CD4-positive, alpha-beta T cell (primary cell): ENCODE measurements around the gene NUP210. TPM values are rescaled to one million over a fixed set of nuclear protein-coding genes. Genes with fewer than 3 reads are reported as not detected.

Experiments
- ATAC-seq: fragments of 200-7000 bp; cut with Tn5 transposase; one replicate; pipeline ENCODE4 v1.10.0; 2022; ENCODE audit warnings: mild to moderate bottlenecking; ENCODE audit not compliant: poor library complexity
- CTCF ChIA-PET: fragments of 350-600 bp; sonication (Branson Sonifier 250); formaldehyde crosslinking; loops from one replicate; lab custom pipeline; 2021; ENCODE audit warnings: antibody characterized with exemption, inconsistent platforms; lab: Charles Lee
- POLR2A ChIA-PET: fragments of 350-600 bp; sonication (Branson Sonifier 250); formaldehyde crosslinking; loops from one replicate; lab custom pipeline; 2021; ENCODE audit warnings: antibody characterized with exemption, inconsistent platforms; lab: Charles Lee
- DNase-seq, 14 experiments: peaks; one replicate each; pipeline ENCODE4 v3.0.0-alpha.2; 2013 to 2020; ENCODE audit warnings: mixed read lengths in 2 of 14
- H3K27ac ChIP-seq, 2 donors: one replicate each; pipeline versions ENCODE4 v1.5.1 to v1.7.0; 2013; ENCODE audit warnings: low read length in 2 of 2, low read depth in 1 of 2, mild to moderate bottlenecking in 1 of 2
- H3K27me3 ChIP-seq, 2 experiments: 1 replicate in 1 of 2; 2 replicates in 1 of 2; pipeline versions ENCODE4 v1.6.1 to v1.7.0; 2013; ENCODE audit warnings: low read length in 2 of 2, control low read depth in 1 of 2, mild to moderate bottlenecking in 1 of 2, moderate library complexity in 1 of 2; ENCODE audit not compliant: insufficient read depth in 2 of 2, control insufficient read depth in 1 of 2
- H3K36me3 ChIP-seq: one replicate; pipeline ENCODE4 v1.6.1; 2013; ENCODE audit warnings: low read length, control low read depth; ENCODE audit not compliant: insufficient read depth
- H3K4me1 ChIP-seq: one replicate; pipeline ENCODE4 v1.6.1; 2013; ENCODE audit warnings: low read length, control low read depth; ENCODE audit not compliant: insufficient read depth
- H3K4me3 ChIP-seq: one replicate; pipeline ENCODE4 v1.5.1; 2013; ENCODE audit warnings: mild to moderate bottlenecking, low read length, moderate library complexity
- H3K9me3 ChIP-seq, 2 experiments: 1 replicate in 1 of 2; 2 replicates in 1 of 2; pipeline versions ENCODE4 v1.6.1 to v1.7.0; 2013; ENCODE audit warnings: low read length in 2 of 2, mild to moderate bottlenecking in 2 of 2, control low read depth in 1 of 2, moderate library complexity in 1 of 2; ENCODE audit not compliant: control insufficient read depth in 1 of 2, insufficient read depth in 1 of 2
- H3K27ac Mint-ChIP-seq: one replicate; pipeline ENCODE4 v1.8.0; 2020; ENCODE audit warnings: mixed read lengths
- H3K27me3 Mint-ChIP-seq: one replicate; pipeline ENCODE4 v1.8.0; 2021; ENCODE audit warnings: mixed read lengths
- H3K36me3 Mint-ChIP-seq: one replicate; pipeline ENCODE4 v1.8.0; 2021; ENCODE audit warnings: low read depth, mixed read lengths
- H3K4me1 Mint-ChIP-seq: one replicate; pipeline ENCODE4 v1.8.0; 2021; ENCODE audit warnings: low read depth, mixed read lengths
- H3K4me3 Mint-ChIP-seq: one replicate; pipeline ENCODE4 v1.8.0; 2020; ENCODE audit warnings: mild to moderate bottlenecking, mixed read lengths
- H3K9me3 Mint-ChIP-seq: one replicate; pipeline ENCODE4 v1.8.0; 2020; ENCODE audit warnings: mixed read lengths
- intact Hi-C, 2 experiments: fragments of 100-400 bp; cut with DNase I in 1 of 2; cut with micrococcal nuclease in 1 of 2; formaldehyde crosslinking; loops; one replicate each; pipeline versions ENCODE4 v1.15.1 to v1.9.0; 2023 to 2025; cut with DNase I, micrococcal nuclease
- total RNA-seq, 174 experiments: library from RNA in 2 of 174; stranded (reverse) in 2 of 174; gene quantifications; one replicate each; pipeline ENCODE4 v1.2.3 and lab custom pipeline; 2021 to 2026
- TF ChIP-seq, protein P1 (sequence below): fragments of 200-600 bp; IDR thresholded peaks from one replicate; pipeline ENCODE4 v1.8.0; 2022; ENCODE audit warnings: antibody characterized with exemption, mild to moderate bottlenecking

Gene NUP210
- total RNA-seq, 2 experiments from 2014 or later, result 82.0 to 83.5 TPM

DNA sequence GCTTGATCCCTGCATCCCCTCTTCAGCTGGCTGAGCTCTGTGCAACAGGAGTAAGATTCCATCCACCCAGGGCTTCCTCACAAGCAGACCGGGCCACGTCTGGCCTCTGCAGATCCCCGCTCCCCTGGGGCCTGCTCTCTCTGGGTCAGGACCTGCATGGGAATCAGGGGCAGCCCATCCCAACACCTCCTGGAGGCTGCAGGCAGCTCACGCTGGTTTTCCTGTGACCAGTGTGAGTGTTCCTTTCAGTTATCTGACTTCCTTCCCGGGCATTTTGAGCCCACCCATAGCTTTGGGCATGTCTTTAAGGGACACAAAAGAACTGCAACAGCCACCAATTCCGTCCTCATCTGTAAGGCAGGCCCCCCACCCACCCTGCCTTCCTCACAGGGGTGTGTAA lies 16.3 kb downstream of the NUP210 start:
- peaks cover 3% of the 10 kb centered on the region for H3K9me3 Mint-ChIP-seq
- DNase-seq (no peak), ATAC-seq (no peak)
- intact Hi-C loops, result no loop called here
- peaks cover 35% of the 10 kb centered on the region for H3K36me3 ChIP-seq
- TF ChIP-seq, protein P1, sequence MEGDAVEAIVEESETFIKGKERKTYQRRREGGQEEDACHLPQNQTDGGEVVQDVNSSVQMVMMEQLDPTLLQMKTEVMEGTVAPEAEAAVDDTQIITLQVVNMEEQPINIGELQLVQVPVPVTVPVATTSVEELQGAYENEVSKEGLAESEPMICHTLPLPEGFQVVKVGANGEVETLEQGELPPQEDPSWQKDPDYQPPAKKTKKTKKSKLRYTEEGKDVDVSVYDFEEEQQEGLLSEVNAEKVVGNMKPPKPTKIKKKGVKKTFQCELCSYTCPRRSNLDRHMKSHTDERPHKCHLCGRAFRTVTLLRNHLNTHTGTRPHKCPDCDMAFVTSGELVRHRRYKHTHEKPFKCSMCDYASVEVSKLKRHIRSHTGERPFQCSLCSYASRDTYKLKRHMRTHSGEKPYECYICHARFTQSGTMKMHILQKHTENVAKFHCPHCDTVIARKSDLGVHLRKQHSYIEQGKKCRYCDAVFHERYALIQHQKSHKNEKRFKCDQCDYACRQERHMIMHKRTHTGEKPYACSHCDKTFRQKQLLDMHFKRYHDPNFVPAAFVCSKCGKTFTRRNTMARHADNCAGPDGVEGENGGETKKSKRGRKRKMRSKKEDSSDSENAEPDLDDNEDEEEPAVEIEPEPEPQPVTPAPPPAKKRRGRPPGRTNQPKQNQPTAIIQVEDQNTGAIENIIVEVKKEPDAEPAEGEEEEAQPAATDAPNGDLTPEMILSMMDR, result no peak
- H3K4me1 Mint-ChIP-seq, result peaks cover 52% of the 10 kb centered on the region
- POLR2A ChIA-PET, result no interaction called here
- H3K27ac ChIP-seq, result no peak overlapping the region
- peaks cover 47% of the 10 kb centered on the region for H3K36me3 Mint-ChIP-seq
- no peaks in the 10 kb centered on the region for H3K27me3 ChIP-seq
- CTCF ChIA-PET, result no interaction called here
- peaks cover 52% of the 10 kb centered on the region for H3K4me1 ChIP-seq
- H3K4me3 Mint-ChIP-seq, result no peak overlapping the region
- peak overlapping the region; percentile 13 for H3K27ac Mint-ChIP-seq
- no peak overlapping the region for H3K4me3 ChIP-seq
- no peaks in the 10 kb centered on the region for H3K27me3 Mint-ChIP-seq
- H3K9me3 ChIP-seq, result peaks cover 18 to 21% of the 10 kb centered on the region in 2 experiments

- ChIA-PET CTCF (no interaction called here), POLR2A (no interaction called here)
- Histone ChIP-seq H3K27me3 (no peaks in the 10 kb centered on the region), H3K4me1 (peaks cover 50% of the 10 kb centered on the region), H3K4me3 (no peak overlapping the region), H3K27ac (no peak overlapping the region), H3K9me3 (peaks cover 16 to 17% of the 10 kb centered on the region in 2 experiments), H3K36me3 (peaks cover 35% of the 10 kb centered on the region)
- Mint-ChIP-seq H3K4me3 (no peak overlapping the region), H3K27ac (peak overlapping the region; percentile 74), H3K36me3 (peaks cover 45% of the 10 kb centered on the region), H3K9me3 (peaks cover 3% of the 10 kb centered on the region), H3K4me1 (peaks cover 52% of the 10 kb centered on the region), H3K27me3 (no peaks in the 10 kb centered on the region)
- no peak for ATAC-seq
- intact Hi-C loops, result no loop called here
- DNase-seq, result no peak
- TF ChIP-seq, protein P1, result no peak
Observed at GRCh38 chr3:13403213-13403819, 16.8 kb downstream of the NUP210 start.

GRCh38 chr3:13401149-13401548 lies 19.0 kb downstream of the NUP210 start:
- ChIA-PET CTCF (no interaction called here), POLR2A (interaction anchor here (0.5 kb wide), 1 partner anchor 1873 kb away, joined by 3 read pairs; no protein-coding TSS in a partner anchor)
- Histone ChIP-seq H3K4me3 (no peak overlapping the region), H3K4me1 (peaks cover 35% of the 10 kb centered on the region), H3K9me3 (peaks cover 8 to 10% of the 10 kb centered on the region in 2 experiments), H3K27ac (no peak overlapping the region), H3K27me3 (no peaks in the 10 kb centered on the region), H3K36me3 (peaks cover 50% of the 10 kb centered on the region)
- Mint-ChIP-seq H3K4me1 (peaks cover 34% of the 10 kb centered on the region), H3K9me3 (no peaks in the 10 kb centered on the region), H3K36me3 (peaks cover 48% of the 10 kb centered on the region), H3K27me3 (no peaks in the 10 kb centered on the region), H3K27ac (peak overlapping the region; percentile 47), H3K4me3 (no peak overlapping the region)
- TF ChIP-seq, protein P1, result no peak
- intact Hi-C loops, result no loop called here
- DNase-seq, result no peak
- no peak for ATAC-seq
